SIG-M5 (cell line): ENCODE measurements around the gene ATXN1.

Experiments used
- DNase-seq: peaks from one replicate; lab custom pipeline; 2025; lab: John Stamatoyannopoulos, UW

ATXN1 gene

DNA sequence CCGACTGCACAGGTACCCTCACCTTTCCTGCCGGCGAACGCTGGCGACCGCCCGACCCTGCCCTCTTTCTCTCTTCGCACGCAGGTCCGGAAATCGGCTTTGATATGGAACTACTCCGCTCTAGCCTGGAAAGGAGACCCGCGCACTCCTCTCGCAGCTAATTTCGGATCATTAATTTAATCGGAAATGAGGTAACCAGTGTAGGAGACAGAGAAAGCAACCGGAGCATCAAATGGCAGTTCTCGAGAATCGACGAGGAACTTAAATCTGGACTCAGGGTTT is 949 bp upstream of the ATXN1 start:
- DNase-seq, result no peak

- no peak for DNase-seq
Observed at GRCh38 chr6:16761471-16762267, 409 bp upstream of the ATXN1 start.

GRCh38 chr6:16759646-16760515 is 1.4 kb downstream of the ATXN1 start:
- DNase-seq, result peak; percentile 19

DNA sequence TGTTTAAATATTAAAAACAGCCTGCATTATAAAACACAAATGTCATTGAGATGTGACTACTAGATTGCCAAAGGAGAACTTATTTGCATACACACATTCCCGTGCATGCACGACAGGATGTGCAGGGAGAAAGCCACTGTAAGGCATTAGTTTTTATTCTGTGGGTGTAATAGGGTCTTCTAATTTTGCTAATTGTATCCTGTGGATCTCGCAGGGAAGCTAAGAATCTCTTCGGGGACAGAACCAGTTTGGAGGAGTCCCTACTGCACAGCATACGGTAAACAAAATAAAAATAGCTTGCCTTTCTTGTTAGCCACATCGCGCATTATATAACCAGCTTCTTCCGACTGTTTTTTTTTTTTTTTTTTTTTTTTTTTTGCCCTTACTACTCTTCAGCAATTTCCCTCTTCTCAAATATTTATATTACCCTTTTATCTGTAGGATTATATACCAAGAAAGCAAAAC is 2.0 kb downstream of the ATXN1 start:
- no peak for DNase-seq

GRCh38 chr6:16758163-16758975 is 2.9 kb downstream of the ATXN1 start:
- DNase-seq, result no peak

DNA sequence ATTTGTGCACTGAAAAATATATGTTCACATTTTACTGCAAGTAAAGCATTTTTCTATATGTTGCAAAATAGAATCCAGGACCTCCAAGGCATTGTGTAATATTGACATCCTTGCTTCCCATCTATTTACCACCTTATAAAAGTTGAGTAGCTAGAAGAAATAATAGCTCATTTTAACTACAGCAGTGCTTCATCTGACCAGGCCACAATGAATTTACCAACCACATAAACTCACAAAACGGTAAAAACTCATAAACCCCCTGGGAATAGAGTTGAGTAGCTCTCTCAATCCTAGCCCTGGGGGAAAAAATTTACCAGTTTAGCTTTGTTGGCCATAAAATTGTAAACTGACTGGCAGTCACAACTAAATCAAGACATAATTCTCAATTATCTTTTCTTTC is 3.9 kb downstream of the ATXN1 start:
- no peak for DNase-seq

GRCh38 chr6:16756660-16757255 is 4.5 kb downstream of the ATXN1 start:
- DNase-seq, result no peak

DNA sequence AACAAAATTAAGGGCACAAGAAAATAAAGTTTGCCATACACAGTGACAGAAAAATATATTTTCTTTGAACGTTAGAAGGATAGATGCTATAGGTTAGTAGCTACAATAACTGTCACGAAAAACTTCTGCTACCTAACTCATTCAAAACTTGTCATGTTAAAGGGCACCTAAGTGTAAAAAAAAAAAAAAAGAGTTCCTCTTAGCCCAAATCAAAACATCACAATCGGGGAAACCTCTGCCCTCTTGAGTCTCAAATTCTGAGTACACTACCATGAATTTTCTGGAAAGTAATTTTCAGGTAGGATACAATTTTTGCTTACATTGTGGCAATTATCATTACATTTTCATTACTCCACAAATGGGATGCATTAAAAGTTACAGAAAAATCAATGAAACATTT is 5.7 kb downstream of the ATXN1 start:
- DNase-seq, result no peak

GRCh38 chr6:16754876-16755275 is 6.4 kb downstream of the ATXN1 start:
- DNase-seq, result no peak

DNA sequence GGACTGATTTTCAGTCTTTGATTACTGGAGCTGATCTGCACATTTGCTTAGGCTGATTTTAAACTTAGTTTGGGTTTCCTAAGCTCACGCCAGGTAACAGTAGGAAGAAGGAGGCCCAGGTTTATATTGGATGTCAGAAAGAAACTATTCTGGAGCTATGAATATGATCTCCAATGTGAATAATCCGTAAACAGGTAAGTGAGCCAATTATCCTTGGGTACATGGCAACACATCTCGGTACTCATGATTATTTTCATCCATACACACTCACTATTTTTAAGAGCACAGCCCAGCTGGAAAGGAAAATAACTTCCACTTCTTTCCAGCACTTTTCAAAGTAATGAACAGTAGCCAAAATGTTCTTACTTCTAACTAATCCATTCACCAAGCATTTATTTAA is 7.0 kb downstream of the ATXN1 start:
- DNase-seq, result no peak

- no peak for DNase-seq
Observed at GRCh38 chr6:16753341-16753740, 7.9 kb downstream of the ATXN1 start.

GRCh38 chr6:16752206-16752866 is 8.9 kb downstream of the ATXN1 start:
- peak; percentile 64 for DNase-seq

DNA sequence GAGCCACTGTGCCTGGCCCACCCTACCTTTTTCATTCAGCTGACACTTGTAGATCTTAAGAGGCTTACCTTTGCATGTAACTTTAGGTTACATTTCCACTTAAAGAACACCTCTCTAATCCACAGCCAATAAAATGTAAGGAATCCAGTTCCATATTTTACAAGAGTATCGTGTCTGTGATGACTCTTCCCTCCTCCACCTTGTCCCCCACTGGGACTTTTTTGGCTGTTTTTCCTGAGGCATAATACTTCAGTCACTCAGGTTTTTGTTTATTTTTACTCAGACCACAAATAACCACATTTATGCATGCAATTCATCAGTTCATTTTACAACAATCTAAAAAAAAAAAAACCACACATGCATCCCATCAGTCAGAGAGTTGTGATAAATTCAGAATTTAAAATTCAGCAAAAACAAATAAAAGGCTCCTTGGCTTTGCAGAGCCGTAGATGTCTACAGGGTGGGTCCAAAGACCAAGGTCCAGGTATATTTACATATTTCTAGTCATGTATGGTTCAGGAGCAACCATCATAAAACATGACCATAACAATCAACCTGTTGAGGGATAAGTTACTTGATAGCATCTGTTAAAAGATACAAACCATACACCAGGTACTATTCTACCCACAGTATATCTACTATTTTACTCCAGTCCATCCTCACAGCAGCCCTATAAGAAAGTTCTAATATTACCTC is 9.9 kb downstream of the ATXN1 start:
- DNase-seq, result no peak

DNA sequence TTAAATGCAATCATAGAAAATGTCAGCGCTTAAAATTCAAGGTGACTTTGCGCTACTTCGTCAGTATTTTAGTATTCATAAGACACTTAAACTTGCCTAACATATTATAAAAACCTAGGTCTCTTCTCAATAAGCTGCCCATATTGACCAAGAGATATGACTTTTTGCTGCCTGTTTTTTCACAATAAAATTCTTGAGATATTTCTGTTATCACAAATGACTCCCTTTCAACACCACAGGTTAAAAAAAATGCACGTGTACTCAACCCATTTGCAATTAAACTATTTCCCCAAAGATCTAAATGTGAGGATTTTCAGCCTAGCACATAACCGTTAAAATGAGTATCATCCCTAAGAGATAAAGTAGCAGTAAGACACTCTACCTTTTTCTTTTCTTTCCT is 10.7 kb downstream of the ATXN1 start:
- DNase-seq, result no peak

DNA sequence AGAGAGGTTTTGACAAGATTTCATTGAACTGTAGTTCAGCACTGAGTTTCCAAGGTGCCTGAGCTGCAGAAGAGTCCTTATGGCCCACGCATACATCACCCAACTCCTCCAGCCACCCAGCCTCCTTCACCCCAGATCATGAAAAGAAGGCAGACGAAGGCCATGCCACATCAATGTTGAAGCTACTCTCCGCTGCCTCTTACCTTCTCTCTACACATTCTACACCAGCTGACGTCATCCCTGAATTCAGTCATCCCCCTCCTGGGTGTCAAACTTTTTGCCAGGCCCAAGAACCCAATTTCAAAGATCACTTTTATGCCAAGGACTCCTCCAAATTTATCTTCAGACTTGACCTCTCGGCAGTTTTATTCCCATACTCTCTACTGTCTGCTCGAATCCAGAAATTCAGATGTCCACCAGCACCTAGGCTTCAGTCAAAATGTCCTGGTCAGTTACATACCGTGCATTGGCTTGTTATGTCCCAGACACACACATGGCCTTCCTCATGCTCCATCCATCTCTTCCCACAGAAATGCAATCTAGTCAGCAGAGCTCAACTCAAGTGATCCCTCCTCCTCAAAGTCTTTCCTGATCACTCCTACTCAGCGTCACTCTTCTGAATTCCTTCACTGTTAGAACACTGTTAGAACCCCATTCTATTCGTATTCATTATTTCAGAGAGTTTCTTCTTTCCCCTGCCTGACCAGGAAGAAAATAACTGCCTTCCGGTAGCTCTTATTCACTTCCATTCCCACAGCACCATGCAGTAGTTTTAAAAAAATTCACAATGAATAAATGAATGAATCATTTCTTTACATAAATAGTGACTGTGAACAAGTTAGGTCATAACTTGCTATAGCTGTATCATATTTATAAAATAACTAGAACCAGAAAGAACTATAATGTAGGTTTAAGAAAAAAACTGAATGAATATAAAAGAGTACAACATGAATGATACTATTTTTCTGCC is 11.5 kb downstream of the ATXN1 start:
- no peak for DNase-seq

- DNase-seq, result no peak
Observed at GRCh38 chr6:16748025-16748319, 13.3 kb downstream of the ATXN1 start.

DNA sequence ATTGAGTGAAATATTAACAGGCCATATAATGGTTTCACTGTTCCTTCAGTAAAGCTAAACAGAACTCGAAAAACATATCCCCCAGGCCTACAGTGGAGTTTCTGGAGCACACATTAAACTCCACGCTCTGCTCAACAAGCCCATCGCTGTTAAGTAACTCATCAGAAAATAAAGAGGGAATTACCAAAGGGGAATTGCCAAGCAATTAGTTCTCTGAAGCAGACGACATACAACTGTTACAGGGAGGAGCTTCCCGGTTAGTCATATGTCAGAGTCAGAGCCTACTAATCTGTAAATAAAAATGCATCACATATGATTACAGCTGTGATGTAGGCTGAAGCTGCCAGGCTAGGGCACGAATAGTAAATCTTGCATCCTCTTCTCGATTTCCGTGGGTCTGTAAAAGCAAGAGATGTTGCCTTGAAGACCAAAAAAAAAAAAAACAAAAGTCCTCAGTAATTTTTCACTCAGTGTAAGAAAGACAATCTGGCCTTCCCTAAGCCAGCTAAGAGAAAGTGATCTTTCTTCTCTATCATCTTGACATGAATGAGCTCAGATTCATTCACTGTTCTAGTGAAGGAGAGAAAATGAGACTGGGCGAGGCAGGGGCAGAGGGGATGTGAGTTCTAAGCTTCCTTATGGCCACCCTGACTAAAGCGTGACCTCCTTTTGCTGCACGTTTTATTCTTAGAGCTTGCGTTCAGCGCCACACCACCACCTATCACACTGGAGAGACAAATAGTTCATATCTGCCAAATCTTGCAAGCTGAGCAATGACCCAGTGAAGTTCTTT is 13.8 kb downstream of the ATXN1 start:
- DNase-seq, result no peak

- no peak for DNase-seq
Observed at GRCh38 chr6:16746812-16747211, 14.4 kb downstream of the ATXN1 start.

DNA sequence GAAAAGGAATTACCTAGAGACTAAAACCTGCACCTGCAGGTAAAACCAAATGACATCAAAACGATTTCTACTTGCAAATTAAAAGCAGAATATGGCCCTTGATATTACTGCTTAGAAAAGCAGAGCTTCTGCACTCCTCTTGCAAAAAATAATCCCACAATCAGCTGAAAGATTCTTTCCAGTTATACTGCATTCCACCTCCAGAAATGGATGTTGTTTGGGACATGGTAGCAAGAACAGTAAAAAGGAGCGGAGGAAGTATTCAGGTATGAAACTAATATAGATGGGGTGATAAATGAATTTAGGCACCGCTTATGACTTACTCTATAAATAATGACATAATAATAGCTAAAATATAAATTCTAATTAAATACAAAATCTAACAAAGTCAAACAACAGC is 14.9 kb downstream of the ATXN1 start:
- no peak for DNase-seq
